ENCODE measurements around the gene FRS2.

The FRS2 gene

GRCh38 chr12:69527506-69528272 is 57.5 kb downstream of the FRS2 start:
- DNase-seq (ENCODE audit: low spot score), result no peak

GRCh38 chr12:69529021-69529420 is 58.8 kb downstream of the FRS2 start:
- no peak for DNase-seq (ENCODE audit: low spot score)

- no peak for DNase-seq (ENCODE audit: low spot score)
These were observed 63.7 kb downstream of the FRS2 start for GRCh38 chr12:69533844-69534243.

GRCh38 chr12:69534389-69534822 is 64.2 kb downstream of the FRS2 start:
- peak; percentile 74 for DNase-seq (ENCODE audit: low spot score)

- no peak for DNase-seq (ENCODE audit: low spot score)
These were observed 70.8 kb downstream of the FRS2 start for GRCh38 chr12:69540987-69541386.

GRCh38 chr12:69544087-69544486 is 73.9 kb downstream of the FRS2 start:
- DNase-seq (ENCODE audit: low spot score), result no peak

GRCh38 chr12:69545081-69545480 is 74.9 kb downstream of the FRS2 start:
- DNase-seq (ENCODE audit: low spot score), result no peak

- no peak for DNase-seq (ENCODE audit: low spot score)
These were observed 76.7 kb downstream of the FRS2 start for GRCh38 chr12:69546693-69547438.

- no peak for DNase-seq (ENCODE audit: low spot score)
These were observed 78.5 kb downstream of the FRS2 start for GRCh38 chr12:69548687-69549086.

GRCh38 chr12:69550569-69551350 is 80.6 kb downstream of the FRS2 start:
- no peak for DNase-seq (ENCODE audit: low spot score)

- peak; percentile 45 for DNase-seq (ENCODE audit: low spot score)
These were observed 83.5 kb downstream of the FRS2 start for GRCh38 chr12:69553628-69554248.

- no peak for DNase-seq (ENCODE audit: low spot score)
These were observed 85.3 kb downstream of the FRS2 start for GRCh38 chr12:69555461-69555860.

GRCh38 chr12:69556383-69556782 is 86.2 kb downstream of the FRS2 start:
- DNase-seq (ENCODE audit: low spot score), result no peak

GRCh38 chr12:69563166-69563762 is 93.1 kb downstream of the FRS2 start:
- DNase-seq (ENCODE audit: low spot score), result no peak

GRCh38 chr12:69566603-69567002 is 96.4 kb downstream of the FRS2 start:
- no peak for DNase-seq (ENCODE audit: low spot score)

GRCh38 chr12:69569236-69569635 is 99.0 kb downstream of the FRS2 start:
- no peak for DNase-seq (ENCODE audit: low spot score)

- DNase-seq (ENCODE audit: low spot score), result no peak
These were observed 99.9 kb downstream of the FRS2 start for GRCh38 chr12:69570000-69570516.

- peak; percentile 43 for DNase-seq (ENCODE audit: low spot score)
These were observed 100.6 kb downstream of the FRS2 start for GRCh38 chr12:69570545-69571399.

- no peak for DNase-seq (ENCODE audit: low spot score)
These were observed 105.2 kb downstream of the FRS2 start for GRCh38 chr12:69575346-69575745.

- no peak for DNase-seq (ENCODE audit: low spot score)
These were observed 108.1 kb downstream of the FRS2 start for GRCh38 chr12:69578283-69578682.

- no peak for DNase-seq (ENCODE audit: low spot score)
These were observed 108.8 kb downstream of the FRS2 start for GRCh38 chr12:69579029-69579428.
